Measurements from ENCODE around the gene VEGFA. TPM values are rescaled to one million over a fixed set of nuclear protein-coding genes. Genes with fewer than 3 reads are reported as not detected.
"Not testable (repeated sequence)": the region's sequence is repeated elsewhere in the genome, so short reads cannot be mapped to it uniquely, and the experiment has no call there.

VEGFA gene
- total and polyA plus RNA-seq, 5 experiments from 2014 or later = 4.5 to 5.6 TPM; not detected in 3

GRCh38 chr6:43810965-43811732 is 41.1 kb downstream of the VEGFA start:
- POLR2A ChIA-PET = no interaction called here
- H3K9me3 Mint-ChIP-seq = no peaks in the 10 kb centered on the region
- H3K36me3 Mint-ChIP-seq = no peaks in the 10 kb centered on the region
- H3K27me3 Mint-ChIP-seq = peaks cover 0 to 13% (median 0%) of the 10 kb centered on the region in 5 donors
- peak overlapping the region in 1 of 10 donors; percentile 5 for H3K27ac Mint-ChIP-seq
- ATAC-seq (no peak), DNase-seq (no peak)
- H3K4me3 Mint-ChIP-seq = no peak overlapping the region
- H3K4me1 Mint-ChIP-seq = peaks cover 8 to 20% (median 9%) of the 10 kb centered on the region in 4 donors

GRCh38 chr6:43811733-43812099 is 41.7 kb downstream of the VEGFA start:
- H3K27ac Mint-ChIP-seq = peak overlapping the region in 1 of 10 donors; percentile 5

DNA sequence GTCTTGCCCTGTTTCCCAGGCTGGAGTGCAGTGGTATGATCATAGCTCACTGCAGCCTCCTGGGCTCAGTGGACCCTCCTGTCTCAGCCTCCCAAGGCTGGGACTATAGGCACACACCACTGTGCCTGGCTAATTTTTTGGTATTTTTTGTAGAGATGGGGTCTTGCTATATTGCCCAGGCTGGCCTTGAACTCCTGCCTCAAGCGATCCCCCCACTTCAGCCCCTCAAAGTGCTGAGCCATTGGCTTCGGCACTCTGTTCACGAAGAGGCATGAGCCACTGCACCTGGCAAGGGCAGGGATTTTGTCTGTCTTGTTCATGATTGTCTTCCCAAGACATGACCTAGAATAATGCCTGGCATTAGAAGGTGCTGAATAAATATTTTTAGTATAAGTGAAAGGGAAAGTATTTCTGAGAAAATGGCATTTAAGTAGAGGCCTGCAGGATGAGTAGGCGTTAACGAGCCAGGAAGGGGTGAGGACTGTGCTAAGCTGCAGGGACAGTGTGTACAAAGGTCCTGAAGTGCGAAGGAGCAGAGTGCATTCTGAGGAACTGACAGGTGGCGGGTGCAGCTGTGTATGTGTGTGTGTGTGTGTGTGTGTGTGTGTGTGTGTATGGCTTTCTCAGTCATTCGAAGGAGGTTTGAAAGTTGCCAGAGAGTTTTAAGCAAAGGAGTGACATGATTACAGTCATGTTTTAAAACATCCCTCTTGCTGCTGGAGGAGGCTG is 43.0 kb downstream of the VEGFA start:
- Mint-ChIP-seq H3K36me3 (no peaks in the 10 kb centered on the region), H3K9me3 (no peaks in the 10 kb centered on the region), H3K27me3 (peaks cover 0 to 21% (median 0%) of the 10 kb centered on the region in 5 donors), H3K4me3 (peak overlapping the region in 1 of 10 donors; percentile 48), H3K4me1 (peaks cover 8 to 22% (median 10%) of the 10 kb centered on the region in 4 donors), H3K27ac (peak overlapping the region in 4 of 10 donors; percentile 16 to 54 (median 46))
- no peak for ATAC-seq
- POLR2A ChIA-PET = no interaction called here
- peak in 1 of 10 donors; percentile 19 for DNase-seq

More at GRCh38 chr6:43811733-43812099, 41.7 kb downstream of the VEGFA start:
- Mint-ChIP-seq H3K9me3 (no peaks in the 10 kb centered on the region), H3K4me1 (peaks cover 8 to 20% (median 9%) of the 10 kb centered on the region in 4 donors), H3K4me3 (no peak overlapping the region), H3K27me3 (peaks cover 0 to 17% (median 0%) of the 10 kb centered on the region in 5 donors), H3K36me3 (no peaks in the 10 kb centered on the region)
- DNase-seq (no peak), ATAC-seq (no peak)
- POLR2A ChIA-PET = no interaction called here

DNA sequence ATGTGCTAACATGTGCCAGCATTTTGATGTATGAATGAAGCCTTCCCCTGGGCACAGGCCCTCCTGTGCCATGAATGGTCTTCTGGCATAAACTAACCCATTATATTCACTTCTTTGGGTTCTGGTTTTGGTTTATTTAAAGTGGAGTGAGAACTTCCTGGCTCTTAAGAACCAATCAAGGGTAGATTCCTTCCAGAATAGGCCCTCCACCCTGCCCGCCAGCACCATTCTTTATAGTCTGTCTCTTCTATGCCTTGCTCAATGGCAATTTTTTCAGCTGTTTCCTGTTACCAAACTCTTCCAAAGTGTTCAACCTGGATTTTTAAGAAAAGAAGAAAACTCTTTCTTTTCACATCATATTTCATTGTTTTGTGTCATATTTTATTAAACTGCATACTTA is 44.1 kb downstream of the VEGFA start:
- Mint-ChIP-seq H3K27me3 (peaks cover 0 to 21% (median 0%) of the 10 kb centered on the region in 5 donors), H3K4me1 (peaks cover 8 to 22% (median 10%) of the 10 kb centered on the region in 4 donors), H3K27ac (no peak overlapping the region), H3K36me3 (no peaks in the 10 kb centered on the region), H3K9me3 (no peaks in the 10 kb centered on the region), H3K4me3 (no peak overlapping the region)
- no peak for ATAC-seq
- POLR2A ChIA-PET = no interaction called here
- no peak for DNase-seq

DNA sequence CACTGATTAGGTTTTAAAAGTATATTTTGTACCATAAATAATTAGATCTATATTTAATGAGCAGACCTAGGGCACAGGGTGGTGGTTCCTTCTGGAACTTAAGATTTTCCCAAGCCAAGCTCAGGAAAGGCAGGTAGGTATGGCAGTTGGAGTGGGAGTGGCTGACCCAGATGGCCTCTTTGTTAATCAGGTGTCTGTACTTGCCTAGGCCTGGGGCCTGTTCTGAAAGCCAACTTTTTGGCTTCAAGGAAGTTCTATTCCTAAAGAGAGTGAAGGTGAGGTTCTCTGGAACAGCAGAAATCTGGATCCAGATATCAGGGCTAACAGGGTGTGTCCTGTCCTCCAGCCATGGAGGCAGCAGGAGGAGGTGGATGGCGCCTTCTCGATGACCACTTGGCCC is 44.9 kb downstream of the VEGFA start:
- DNase-seq (no peak), ATAC-seq (no peak)
- Mint-ChIP-seq H3K9me3 (no peaks in the 10 kb centered on the region), H3K27me3 (peaks cover 0 to 21% (median 0%) of the 10 kb centered on the region in 5 donors), H3K27ac (peak overlapping the region in 1 of 10 donors; percentile 71), H3K4me3 (no peak overlapping the region), H3K36me3 (no peaks in the 10 kb centered on the region), H3K4me1 (peaks cover 8 to 22% (median 10%) of the 10 kb centered on the region in 4 donors)
- POLR2A ChIA-PET = no interaction called here

- peak in 2 of 10 donors; percentile 4 to 5 for DNase-seq
- Mint-ChIP-seq H3K9me3 (no peaks in the 10 kb centered on the region), H3K4me3 (no peak overlapping the region), H3K36me3 (no peaks in the 10 kb centered on the region), H3K27ac (no peak overlapping the region), H3K4me1 (peaks cover 8 to 16% (median 9%) of the 10 kb centered on the region in 4 donors), H3K27me3 (peaks cover 0 to 17% (median 2%) of the 10 kb centered on the region in 5 donors)
- peak; percentile 47 to 76 for ATAC-seq
- POLR2A ChIA-PET = no interaction called here
These were observed 47.2 kb downstream of the VEGFA start for GRCh38 chr6:43817192-43817591.

GRCh38 chr6:43818973-43819372 is 49.0 kb downstream of the VEGFA start:
- H3K36me3 Mint-ChIP-seq, H3K4me1 Mint-ChIP-seq, ATAC-seq, POLR2A ChIA-PET, H3K4me3 Mint-ChIP-seq, DNase-seq, H3K27ac Mint-ChIP-seq, H3K9me3 Mint-ChIP-seq: not testable (repeated sequence)
- peaks cover 0 to 16% (median 3%) of the 10 kb centered on the region in 5 donors for H3K27me3 Mint-ChIP-seq

DNA sequence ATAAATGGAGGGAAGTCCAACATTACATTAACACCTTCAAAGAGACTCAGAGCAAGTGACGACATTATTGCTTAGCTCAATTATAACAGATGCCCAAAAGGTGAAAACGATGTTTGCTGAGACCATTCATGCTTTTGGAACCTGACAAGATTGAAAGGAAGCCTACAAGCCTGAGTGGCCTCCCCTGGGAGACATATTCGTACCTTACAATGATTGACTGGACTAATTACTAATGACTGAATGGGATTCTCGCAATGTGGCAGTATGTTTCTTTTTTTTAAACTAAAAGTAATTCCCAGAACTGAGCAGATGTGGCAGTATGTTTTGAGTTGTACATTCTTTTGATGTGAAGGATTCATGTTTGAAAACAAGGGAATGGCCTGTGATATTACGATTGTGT is 49.9 kb downstream of the VEGFA start:
- Mint-ChIP-seq H3K27ac (no peak overlapping the region), H3K9me3 (no peaks in the 10 kb centered on the region), H3K4me1 (peaks cover 0 to 9% (median 1%) of the 10 kb centered on the region in 4 donors), H3K27me3 (peaks cover 0 to 16% (median 3%) of the 10 kb centered on the region in 5 donors), H3K4me3 (no peak overlapping the region), H3K36me3 (no peaks in the 10 kb centered on the region)
- DNase-seq (no peak), ATAC-seq (no peak)
- POLR2A ChIA-PET = no interaction called here

DNA sequence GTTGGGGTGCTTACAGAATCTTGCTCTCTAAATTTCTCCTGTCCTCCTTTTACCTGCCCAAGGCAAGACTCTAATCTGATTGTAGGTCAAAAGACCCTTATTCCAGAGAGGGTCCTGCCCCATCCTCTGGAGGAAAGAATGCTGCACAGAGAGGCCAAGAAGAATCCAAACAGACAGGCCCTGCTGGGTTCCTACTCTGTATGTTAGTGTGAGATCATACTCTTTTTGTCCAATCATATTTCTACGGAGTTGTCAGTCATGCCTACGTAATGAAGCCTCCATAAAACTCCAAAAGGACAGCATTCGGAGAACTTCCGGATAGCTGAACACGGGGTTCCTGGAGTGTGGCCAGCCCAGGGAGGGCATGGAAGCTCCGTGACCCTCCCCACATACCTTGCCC is 50.5 kb downstream of the VEGFA start:
- peaks cover 0 to 14% (median 3%) of the 10 kb centered on the region in 5 donors for H3K27me3 Mint-ChIP-seq
- no peaks in the 10 kb centered on the region for H3K9me3 Mint-ChIP-seq
- H3K27ac Mint-ChIP-seq = no peak overlapping the region
- H3K4me3 Mint-ChIP-seq = no peak overlapping the region
- POLR2A ChIA-PET = no interaction called here
- peaks cover 0 to 9% (median 1%) of the 10 kb centered on the region in 4 donors for H3K4me1 Mint-ChIP-seq
- H3K36me3 Mint-ChIP-seq = no peaks in the 10 kb centered on the region
- DNase-seq (no peak), ATAC-seq (no peak)

DNA sequence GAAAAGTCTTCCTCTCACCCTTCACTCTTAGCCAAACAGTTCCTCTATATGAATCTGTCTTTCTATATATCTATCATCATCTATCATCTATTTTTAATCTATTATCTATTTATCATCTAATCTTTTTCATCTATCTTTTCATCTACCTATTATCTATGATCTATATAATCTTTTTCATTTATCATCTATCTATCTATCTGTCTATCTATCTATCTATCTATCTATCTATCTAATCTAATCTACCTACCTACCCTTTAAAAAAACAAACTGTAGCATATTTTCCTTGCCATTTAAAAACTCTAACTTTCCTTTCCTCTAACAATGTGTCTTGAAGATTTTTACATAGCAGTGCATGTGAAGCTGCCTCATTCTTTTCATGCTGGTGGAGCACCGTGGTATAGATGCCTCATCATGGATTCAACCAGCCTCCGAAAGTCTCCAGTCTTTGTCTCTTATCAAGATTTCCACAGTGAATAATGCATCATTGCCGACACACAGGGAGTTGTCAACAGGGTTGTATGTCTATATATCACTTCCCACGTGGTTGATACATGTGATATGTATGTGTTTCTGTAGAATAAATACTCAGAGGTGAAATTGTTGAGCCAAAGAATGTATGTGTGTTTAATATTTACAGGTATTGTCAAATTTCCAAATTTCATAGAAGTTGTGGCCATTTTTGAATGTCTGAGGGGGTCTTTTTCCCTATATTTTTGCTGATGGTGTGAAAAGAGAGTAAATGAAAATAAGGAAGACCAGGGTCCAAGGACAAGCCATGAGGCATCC is 51.3 kb downstream of the VEGFA start:
- Mint-ChIP-seq H3K4me3 (no peak overlapping the region), H3K27me3 (peaks cover 0 to 13% (median 3%) of the 10 kb centered on the region in 5 donors), H3K27ac (peak overlapping the region in 1 of 10 donors; percentile 52), H3K36me3 (no peaks in the 10 kb centered on the region), H3K9me3 (no peaks in the 10 kb centered on the region), H3K4me1 (peaks cover 0 to 9% (median 1%) of the 10 kb centered on the region in 4 donors)
- ATAC-seq (no peak), DNase-seq (no peak)
- POLR2A ChIA-PET = interaction anchor here (0.7 kb wide), 1 partner anchor 16 kb away, joined by 10 read pairs; no protein-coding TSS in a partner anchor

- no peak overlapping the region for H3K4me3 Mint-ChIP-seq
- no peak for ATAC-seq
- no peak overlapping the region for H3K27ac Mint-ChIP-seq
- no peaks in the 10 kb centered on the region for H3K36me3 Mint-ChIP-seq
- H3K4me1 Mint-ChIP-seq = peaks cover 0 to 7% (median 0%) of the 10 kb centered on the region in 4 donors
- H3K9me3 Mint-ChIP-seq = no peaks in the 10 kb centered on the region
- H3K27me3 Mint-ChIP-seq = peaks cover 0 to 6% (median 3%) of the 10 kb centered on the region in 5 donors
- POLR2A ChIA-PET = no interaction called here
- no peak for DNase-seq
These were observed 53.4 kb downstream of the VEGFA start for GRCh38 chr6:43823390-43823789.

- POLR2A ChIA-PET = no interaction called here
- Mint-ChIP-seq H3K4me1 (peaks cover 0 to 7% (median 0%) of the 10 kb centered on the region in 4 donors), H3K27me3 (peaks cover 0 to 6% (median 3%) of the 10 kb centered on the region in 5 donors), H3K4me3 (no peak overlapping the region), H3K36me3 (no peaks in the 10 kb centered on the region), H3K9me3 (no peaks in the 10 kb centered on the region), H3K27ac (peak overlapping the region in 1 of 10 donors; percentile 29)
- no peak for DNase-seq
- ATAC-seq = no peak
These were observed 54.1 kb downstream of the VEGFA start for GRCh38 chr6:43823879-43824702.

Measured in naive thymus-derived CD8-positive, alpha-beta T cell (primary cell).